Spleen (tissue), 3 donors: ENCODE measurements around the gene TCF7L1.

Experiments
- POLR2A ChIP-seq, 3 donors: fragments of 450-650 bp; IDR thresholded peaks; one replicate each; pipeline ENCODE4 v1.5.1; 2017; ENCODE audit warnings: antibody characterized with exemption in 3 of 3, mild to moderate bottlenecking in 1 of 3
- POLR2AphosphoS5 ChIP-seq, 3 donors: sonication (generic); formaldehyde crosslinking; IDR thresholded peaks; one replicate each; pipeline ENCODE4 v1.5.1; 2017; ENCODE audit warnings: antibody characterized with exemption in 3 of 3

DNA sequence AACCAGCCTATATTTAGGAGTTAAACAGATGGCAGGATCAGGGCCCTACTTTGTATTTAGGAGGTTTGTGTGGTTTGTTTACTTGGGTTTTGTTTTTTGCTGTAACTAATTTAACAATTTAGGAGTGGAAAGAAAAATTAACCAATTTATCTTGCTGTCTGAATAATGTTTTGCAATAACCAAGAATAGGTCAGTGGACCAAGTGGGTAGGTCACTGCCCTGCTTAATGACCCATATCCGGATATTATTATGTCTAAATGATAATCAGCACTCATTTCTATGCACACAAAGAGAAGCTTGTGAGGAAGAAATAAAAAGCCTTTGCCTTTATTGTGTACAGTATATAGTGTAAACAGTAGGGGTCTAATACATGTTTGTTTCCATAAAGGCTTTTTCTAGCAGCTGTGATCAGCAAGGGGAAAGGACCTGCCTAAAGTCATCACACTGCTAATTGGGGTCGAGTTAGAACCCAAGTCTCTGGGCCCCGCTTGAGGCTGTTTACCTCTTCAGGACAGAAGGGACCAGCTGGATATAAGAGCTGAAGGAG is 118.0 kb downstream of the TCF7L1 start:
- TF ChIP-seq POLR2AphosphoS5 (IDR thresholded peaks at IDR 0.05): no peak
- TF ChIP-seq POLR2A (IDR thresholded peaks at IDR 0.05): no peak
